Measurements from ENCODE around the gene CD300H.

- TF ChIP-seq CTCF (conservative IDR thresholded peaks at IDR 0.05; ENCODE audit: low read length) (no peak), EZH2phosphoT487 (IDR thresholded peaks at IDR 0.05; ENCODE audit: borderline replicate concordance) (no peak)
These were observed 4.0 kb downstream of the CD300H start for GRCh38 chr17:74563358-74563757.

Data from Loucy (cell line).